GM12875 (cell line): ENCODE data around the gene NOS3.
"Not testable (repeated sequence)": the region's sequence is repeated elsewhere in the genome, so short reads cannot be mapped to it uniquely, and the experiment has no call there.

ENCODE experiments used
- H3K4me3 ChIP-seq: one replicate; pipeline ENCODE4 v1.5.1; 2011; ENCODE audit warnings: low read depth, low read length, control low read depth
- TF ChIP-seq, protein P1 (sequence below): IDR thresholded peaks from 2 replicates; pipeline ENCODE4 v1.5.1; 2011; ENCODE audit warnings: low read depth, mild to moderate bottlenecking, control low read depth, inconsistent platforms, low read length, moderate library complexity, borderline replicate concordance; ENCODE audit not compliant: insufficient read depth

The NOS3 gene

DNA sequence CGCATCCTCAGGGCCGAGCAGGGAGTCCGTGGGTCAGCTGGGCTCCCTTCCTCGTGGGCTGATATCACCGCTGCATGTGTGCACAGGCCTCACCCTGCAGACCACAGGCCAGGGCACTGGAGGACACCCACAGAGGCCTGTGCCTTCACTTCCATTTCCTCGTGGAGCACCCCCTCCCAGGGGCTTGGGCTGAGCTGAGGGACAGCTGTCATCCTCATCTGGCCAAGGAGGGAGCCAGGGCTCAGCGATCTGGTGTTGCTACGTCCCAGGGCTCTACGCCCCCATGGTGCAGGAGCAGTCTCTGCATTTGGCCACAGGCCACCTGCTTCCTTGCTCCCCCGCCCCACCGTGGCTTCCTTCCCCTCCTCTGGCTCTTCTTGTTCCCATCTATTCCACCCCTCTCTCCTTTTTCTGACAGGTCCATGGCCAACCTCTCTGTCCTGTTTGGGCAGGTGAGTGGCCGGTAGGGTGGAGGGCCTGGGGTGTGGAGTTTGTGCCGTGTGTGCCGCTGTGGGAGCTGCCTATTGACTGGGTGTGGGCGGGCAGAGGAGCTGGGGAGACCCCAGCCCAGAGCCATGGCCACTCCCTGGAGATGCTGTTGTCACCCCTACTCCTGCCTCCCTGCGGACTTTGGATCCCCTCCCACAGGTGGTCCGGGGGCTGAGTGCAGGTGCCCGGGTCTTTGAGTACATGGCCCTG, 49.2 kb downstream of the NOS3 start:
- TF ChIP-seq, protein P1, sequence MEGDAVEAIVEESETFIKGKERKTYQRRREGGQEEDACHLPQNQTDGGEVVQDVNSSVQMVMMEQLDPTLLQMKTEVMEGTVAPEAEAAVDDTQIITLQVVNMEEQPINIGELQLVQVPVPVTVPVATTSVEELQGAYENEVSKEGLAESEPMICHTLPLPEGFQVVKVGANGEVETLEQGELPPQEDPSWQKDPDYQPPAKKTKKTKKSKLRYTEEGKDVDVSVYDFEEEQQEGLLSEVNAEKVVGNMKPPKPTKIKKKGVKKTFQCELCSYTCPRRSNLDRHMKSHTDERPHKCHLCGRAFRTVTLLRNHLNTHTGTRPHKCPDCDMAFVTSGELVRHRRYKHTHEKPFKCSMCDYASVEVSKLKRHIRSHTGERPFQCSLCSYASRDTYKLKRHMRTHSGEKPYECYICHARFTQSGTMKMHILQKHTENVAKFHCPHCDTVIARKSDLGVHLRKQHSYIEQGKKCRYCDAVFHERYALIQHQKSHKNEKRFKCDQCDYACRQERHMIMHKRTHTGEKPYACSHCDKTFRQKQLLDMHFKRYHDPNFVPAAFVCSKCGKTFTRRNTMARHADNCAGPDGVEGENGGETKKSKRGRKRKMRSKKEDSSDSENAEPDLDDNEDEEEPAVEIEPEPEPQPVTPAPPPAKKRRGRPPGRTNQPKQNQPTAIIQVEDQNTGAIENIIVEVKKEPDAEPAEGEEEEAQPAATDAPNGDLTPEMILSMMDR = no peak
- no peak overlapping the region for H3K4me3 ChIP-seq

DNA sequence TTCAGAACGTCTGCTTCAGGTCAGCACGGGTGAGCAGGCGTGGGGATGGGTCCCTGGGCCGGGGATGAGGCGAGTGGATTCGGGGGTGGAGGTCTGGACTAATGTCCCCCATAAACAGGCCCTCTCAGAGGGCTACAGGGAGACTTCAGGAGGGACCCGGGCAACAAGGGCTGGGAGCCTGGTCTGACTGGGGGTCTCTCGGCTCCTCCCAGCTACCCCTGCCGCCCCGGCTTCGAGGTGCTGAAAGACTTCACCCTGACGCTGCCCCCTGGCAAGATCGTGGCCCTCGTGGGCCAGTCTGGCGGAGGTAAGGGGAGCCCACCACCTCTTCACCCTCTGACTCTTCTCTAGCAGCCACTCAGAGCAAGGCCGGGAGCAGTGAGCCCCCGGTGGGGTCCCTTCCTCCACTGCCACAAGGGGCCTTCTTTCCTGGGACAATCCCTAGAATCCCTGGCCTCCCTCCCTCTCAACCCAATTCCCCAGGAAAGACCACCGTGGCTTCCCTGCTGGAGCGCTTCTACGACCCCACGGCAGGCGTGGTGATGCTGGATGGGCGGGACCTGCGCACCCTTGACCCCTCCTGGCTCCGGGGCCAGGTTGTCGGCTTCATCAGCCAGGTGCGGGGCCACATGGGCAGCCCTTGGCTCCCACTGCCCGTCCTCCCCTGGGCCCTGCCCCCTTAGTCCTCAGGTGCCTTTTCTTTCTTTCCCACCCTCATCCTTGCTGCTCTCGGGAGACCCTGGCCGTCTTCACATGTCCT, 50.0 kb downstream of the NOS3 start:
- TF ChIP-seq, protein P1 = no peak

DNA sequence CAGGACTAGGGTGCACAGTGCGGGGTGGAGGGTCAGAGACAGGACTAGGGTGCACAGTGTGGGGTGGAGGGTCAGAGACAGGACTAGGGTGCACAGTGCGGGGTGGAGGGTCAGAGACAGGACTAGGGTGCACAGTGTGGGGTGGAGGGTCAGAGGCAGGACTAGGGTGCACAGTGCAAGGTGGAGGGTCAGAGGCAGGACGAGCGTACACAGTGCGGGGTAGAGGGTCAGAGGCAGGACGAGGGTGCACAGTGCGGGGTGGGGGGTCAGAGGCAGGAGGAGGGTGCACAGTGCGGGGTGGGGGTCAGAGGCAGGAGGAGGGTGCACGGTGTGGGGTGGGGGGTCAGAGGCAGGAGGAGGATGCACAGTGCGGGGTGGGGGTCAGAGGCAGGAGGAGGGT, 52.6 kb downstream of the NOS3 start:
- H3K4me3 ChIP-seq = not testable (repeated sequence)

More for the DNA sequence above, 50.0 kb downstream of the NOS3 start:
- H3K4me3 ChIP-seq = no peak overlapping the region

DNA sequence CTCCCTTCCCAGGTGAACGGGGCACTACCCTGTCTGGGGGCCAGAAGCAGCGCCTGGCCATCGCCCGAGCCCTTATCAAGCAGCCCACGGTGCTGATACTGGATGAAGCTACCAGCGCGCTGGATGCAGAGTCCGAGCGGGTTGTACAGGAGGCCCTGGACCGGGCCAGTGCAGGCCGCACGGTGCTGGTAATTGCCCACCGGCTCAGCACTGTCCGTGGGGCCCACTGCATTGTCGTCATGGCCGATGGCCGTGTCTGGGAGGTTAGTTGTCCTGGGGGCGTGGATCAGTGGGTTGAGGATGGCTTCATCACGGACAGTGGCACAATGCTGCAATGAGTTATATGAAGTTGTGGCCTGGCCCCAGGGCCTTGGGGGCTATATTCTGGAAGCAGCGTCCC, 53.1 kb downstream of the NOS3 start:
- H3K4me3 ChIP-seq = no peak overlapping the region
- TF ChIP-seq, protein P1 = no peak

DNA sequence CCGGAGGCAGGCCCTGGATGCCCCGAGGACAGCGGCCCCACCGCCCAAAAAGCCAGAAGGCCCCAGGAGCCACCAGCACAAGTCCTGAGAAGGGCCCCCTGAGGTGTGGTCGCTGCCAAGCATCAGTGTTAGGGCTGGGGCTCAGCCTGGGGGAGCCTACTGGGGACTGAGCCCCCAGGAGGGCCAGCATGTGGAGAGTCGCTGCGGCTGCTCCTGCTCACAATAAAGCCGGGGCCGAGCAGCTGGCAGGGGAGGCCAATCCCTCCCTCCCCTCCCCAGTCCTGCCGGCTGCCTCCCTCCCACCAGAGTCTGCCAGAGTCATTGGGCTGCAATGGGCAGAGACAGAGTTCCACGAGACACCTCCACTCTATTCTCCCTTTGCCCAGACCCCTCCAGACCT, 54.4 kb downstream of the NOS3 start:
- H3K4me3 ChIP-seq = no peak overlapping the region
- TF ChIP-seq, protein P1 = no peak

DNA sequence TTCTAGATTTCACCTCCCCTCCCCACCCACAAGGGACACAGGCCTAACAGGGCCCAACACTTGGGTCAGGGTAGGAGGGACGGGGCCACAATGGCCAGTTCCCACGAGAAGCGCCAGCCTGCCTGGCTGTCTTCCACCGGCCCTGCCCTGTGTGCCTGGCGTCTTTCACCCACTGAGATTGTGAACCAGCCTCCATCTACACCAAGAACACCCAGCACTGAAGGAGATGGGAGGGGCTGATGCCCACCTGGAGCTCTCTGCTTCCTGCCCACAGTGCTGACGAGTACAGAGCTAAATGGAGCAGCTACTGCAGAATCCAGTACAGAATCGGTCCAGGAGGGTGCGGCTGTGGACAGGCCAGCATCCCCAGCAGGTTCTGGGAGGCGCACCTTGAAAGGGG, 55.1 kb downstream of the NOS3 start:
- TF ChIP-seq, protein P1 = no peak
- no peak overlapping the region for H3K4me3 ChIP-seq

DNA sequence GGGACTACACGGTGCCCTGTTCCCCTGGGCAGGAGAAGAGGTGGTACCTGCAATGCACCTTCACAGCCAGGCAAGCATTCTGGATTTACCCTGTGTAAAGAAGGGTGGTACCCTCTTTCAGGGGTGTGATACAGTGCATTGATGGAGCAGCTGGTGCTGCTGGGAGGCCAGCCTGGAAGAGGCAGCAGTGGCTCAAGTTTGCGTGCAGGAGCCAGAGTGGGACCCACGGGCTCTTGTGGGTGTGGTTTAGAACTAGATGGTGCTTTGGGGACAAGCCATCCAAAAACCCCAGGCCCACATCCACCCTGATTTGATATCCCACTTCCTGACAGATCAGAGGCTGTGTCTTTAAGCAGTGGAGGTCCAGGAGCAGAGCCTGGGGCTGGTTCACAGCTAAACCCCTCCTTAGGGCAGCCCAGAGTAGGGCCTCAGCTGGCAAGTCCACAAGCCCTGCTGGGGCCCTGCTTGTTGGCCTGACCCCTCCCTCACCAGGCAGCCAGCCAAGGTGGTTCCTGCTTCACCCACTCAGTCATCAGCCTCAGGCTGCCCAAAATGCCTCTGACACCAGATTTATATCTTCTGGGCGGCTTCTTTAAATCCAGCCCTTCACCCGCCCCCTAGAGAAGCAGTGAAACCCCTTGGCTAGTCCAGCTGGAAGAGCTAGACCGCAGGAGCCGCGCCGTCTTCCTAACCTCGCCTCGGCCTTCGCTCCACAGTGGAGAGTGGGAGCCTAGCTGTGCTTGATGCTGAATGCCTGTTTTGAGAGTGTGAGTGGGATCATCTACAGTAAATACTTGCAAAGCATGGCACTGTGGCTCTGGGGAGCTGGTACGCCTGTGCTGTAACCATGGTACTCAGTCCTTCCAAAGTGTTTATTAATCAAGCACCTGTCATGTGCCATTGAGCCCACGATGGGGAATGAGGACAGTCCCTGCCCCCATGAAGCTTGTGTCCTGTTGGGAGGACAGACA, 56.1 kb downstream of the NOS3 start:
- no peak overlapping the region for H3K4me3 ChIP-seq

More for the DNA sequence above, 56.1 kb downstream of the NOS3 start:
- TF ChIP-seq, protein P1 = no peak
